Measurements from ENCODE around the gene GNG2.

GNG2 gene

GRCh38 chr14:52011523-52011922, 151.1 kb downstream of the GNG2 start:
- no peak for DNase-seq (ENCODE audit: low read depth)
- TF ChIP-seq CTCF (IDR thresholded peaks at IDR 0.05; ENCODE audit: control insufficient read depth, insufficient read depth, low read depth, low read length, missing control alignments): no peak
- H3K4me3 ChIP-seq (ENCODE audit: control insufficient read depth, low read depth, low read length): no peak overlapping the region

GRCh38 chr14:52012635-52013034, 152.2 kb downstream of the GNG2 start:
- TF ChIP-seq CTCF (IDR thresholded peaks at IDR 0.05; ENCODE audit: control insufficient read depth, insufficient read depth, low read depth, low read length, missing control alignments): no peak
- no peak overlapping the region for H3K4me3 ChIP-seq (ENCODE audit: control insufficient read depth, low read depth, low read length)
- no peak for DNase-seq (ENCODE audit: low read depth)

- peak; percentile 25 for TF ChIP-seq CTCF (IDR thresholded peaks at IDR 0.05; ENCODE audit: control insufficient read depth, insufficient read depth, low read depth, low read length, missing control alignments)
- no peak for DNase-seq (ENCODE audit: low read depth)
- H3K4me3 ChIP-seq (ENCODE audit: control insufficient read depth, low read depth, low read length): no peak overlapping the region
These were observed 153.7 kb downstream of the GNG2 start for GRCh38 chr14:52013984-52014600.

GRCh38 chr14:52014601-52015267, 154.3 kb downstream of the GNG2 start:
- no peak overlapping the region for H3K4me3 ChIP-seq (ENCODE audit: control insufficient read depth, low read depth, low read length)
- no peak for DNase-seq (ENCODE audit: low read depth)
- no peak for TF ChIP-seq CTCF (IDR thresholded peaks at IDR 0.05; ENCODE audit: control insufficient read depth, insufficient read depth, low read depth, low read length, missing control alignments)

DNA sequence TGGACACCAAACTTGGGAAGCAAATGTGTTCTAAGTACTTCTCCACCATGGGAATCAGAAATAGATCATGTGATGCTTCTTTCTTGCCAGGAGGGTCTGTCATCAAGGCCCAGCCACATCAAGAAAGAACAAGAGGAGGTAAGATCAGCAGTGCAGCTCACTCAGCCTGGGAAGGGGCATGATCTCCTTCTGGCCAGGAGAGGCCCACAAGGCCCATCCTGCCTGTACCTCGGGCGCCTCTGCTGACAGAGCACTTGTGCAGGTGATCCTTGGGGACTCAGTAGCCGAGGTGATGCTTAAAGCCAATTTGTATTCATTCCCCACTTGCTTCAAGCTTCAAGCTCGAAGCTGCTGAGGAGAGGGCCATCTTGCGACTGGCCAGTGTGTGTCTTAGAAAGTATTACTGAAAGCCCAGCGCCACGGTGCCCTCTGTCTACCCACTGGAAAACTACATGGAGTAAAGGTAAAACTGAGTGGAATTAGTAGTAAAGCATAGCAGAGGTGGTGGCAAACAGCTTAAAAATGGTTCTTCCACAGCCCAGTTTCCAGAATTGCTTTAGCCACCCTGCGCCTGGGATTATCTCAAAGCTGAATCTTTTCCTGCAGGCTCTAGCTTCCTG, 155.1 kb downstream of the GNG2 start:
- no peak overlapping the region for H3K4me3 ChIP-seq (ENCODE audit: control insufficient read depth, low read depth, low read length)
- no peak for DNase-seq (ENCODE audit: low read depth)
- peak; percentile 47 for TF ChIP-seq CTCF (IDR thresholded peaks at IDR 0.05; ENCODE audit: control insufficient read depth, insufficient read depth, low read depth, low read length, missing control alignments)

GRCh38 chr14:52018252-52018651, 157.8 kb downstream of the GNG2 start:
- no peak for TF ChIP-seq CTCF (IDR thresholded peaks at IDR 0.05; ENCODE audit: control insufficient read depth, insufficient read depth, low read depth, low read length, missing control alignments)
- no peak for DNase-seq (ENCODE audit: low read depth)
- no peak overlapping the region for H3K4me3 ChIP-seq (ENCODE audit: control insufficient read depth, low read depth, low read length)

Data from AG09309 (cell line).